ENCODE results near the gene MEMO1. TPM values are rescaled to one million over a fixed set of nuclear protein-coding genes. Genes with fewer than 3 reads are reported as not detected.

Gene MEMO1
- total RNA-seq, 4 donors from 2014 or later, result 12.2 to 42.9 (median 17.5) TPM

DNA sequence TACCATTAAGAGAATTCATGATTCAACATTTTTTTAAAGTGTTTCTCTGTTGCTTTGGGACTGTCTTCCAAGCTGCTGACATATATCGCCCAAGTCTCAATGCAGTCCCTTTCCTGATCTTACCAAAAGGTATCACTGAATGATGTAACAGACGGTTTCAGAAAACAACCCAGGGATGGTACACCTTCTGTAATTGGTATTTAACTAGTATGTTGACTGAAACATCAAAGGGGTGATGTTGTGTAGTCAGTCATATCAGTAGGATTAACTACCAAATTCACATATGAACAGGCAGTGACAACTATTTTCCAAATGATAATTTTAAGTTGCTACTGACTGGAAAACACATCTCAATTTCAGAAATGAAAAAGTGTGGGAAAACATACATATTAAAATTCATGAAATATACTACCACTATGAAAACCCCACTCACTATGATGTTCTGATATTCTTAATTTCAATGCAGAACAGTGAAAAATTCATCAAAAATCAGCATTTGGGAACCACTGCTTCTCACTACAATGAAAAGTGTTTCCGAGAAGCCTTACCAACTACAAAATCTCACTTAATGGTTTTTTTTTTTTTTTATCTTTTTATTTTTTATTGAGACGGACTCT, 59.8 kb downstream of the MEMO1 start:
- no peaks in the 10 kb centered on the region for H3K9me3 ChIP-seq
- no peaks in the 10 kb centered on the region for H3K27me3 ChIP-seq
- 92 to 95% methylated on average over 4 of the region's 4 CpGs for WGBS, 2 donors
- H3K36me3 ChIP-seq, result no peaks in the 10 kb centered on the region
- no peaks in the 10 kb centered on the region for H3K4me1 ChIP-seq
- no peak for DNase-seq (ENCODE audit: low spot score in 2 of 2)
- no peak overlapping the region for H3K4me3 ChIP-seq
- no peak overlapping the region for H3K27ac ChIP-seq
- TF ChIP-seq, protein P1, sequence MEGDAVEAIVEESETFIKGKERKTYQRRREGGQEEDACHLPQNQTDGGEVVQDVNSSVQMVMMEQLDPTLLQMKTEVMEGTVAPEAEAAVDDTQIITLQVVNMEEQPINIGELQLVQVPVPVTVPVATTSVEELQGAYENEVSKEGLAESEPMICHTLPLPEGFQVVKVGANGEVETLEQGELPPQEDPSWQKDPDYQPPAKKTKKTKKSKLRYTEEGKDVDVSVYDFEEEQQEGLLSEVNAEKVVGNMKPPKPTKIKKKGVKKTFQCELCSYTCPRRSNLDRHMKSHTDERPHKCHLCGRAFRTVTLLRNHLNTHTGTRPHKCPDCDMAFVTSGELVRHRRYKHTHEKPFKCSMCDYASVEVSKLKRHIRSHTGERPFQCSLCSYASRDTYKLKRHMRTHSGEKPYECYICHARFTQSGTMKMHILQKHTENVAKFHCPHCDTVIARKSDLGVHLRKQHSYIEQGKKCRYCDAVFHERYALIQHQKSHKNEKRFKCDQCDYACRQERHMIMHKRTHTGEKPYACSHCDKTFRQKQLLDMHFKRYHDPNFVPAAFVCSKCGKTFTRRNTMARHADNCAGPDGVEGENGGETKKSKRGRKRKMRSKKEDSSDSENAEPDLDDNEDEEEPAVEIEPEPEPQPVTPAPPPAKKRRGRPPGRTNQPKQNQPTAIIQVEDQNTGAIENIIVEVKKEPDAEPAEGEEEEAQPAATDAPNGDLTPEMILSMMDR (IDR thresholded peaks at IDR 0.05), result no peak
- TF ChIP-seq EP300 (IDR thresholded peaks at IDR 0.05) (no peak), POLR2A (IDR thresholded peaks at IDR 0.05) (no peak)

DNA sequence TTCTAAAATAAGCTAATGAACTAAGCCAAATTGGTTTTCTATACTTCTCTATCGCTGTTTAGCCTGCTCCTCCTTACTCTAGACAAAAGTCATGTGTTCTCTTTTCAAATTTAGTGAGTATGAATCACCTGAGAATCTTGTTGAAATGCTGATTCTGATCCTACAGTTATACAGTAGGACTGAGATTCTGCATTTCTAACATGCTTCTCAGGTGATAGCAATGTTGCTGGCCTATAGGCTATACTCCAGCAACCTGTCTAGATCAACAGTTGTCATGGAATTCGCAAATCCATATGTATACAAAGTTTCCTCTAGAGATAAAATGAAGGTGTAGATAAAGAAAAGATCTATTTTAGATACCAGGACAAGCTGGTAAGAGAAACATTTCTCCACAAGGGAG, 62.9 kb downstream of the MEMO1 start:
- Histone ChIP-seq H3K4me3 (no peak overlapping the region), H3K27me3 (no peaks in the 10 kb centered on the region), H3K27ac (no peak overlapping the region), H3K4me1 (no peaks in the 10 kb centered on the region), H3K36me3 (peaks cover 0 to 6% (median 0%) of the 10 kb centered on the region in 3 donors), H3K9me3 (no peaks in the 10 kb centered on the region)
- TF ChIP-seq, protein P1 (IDR thresholded peaks at IDR 0.05), result no peak
- no peak for TF ChIP-seq POLR2A (IDR thresholded peaks at IDR 0.05)
- TF ChIP-seq EP300 (IDR thresholded peaks at IDR 0.05), result no peak
- 99 to 100% methylated on average over 2 of the region's 2 CpGs for WGBS, 2 donors
- no peak for DNase-seq (ENCODE audit: low spot score in 2 of 2)

DNA sequence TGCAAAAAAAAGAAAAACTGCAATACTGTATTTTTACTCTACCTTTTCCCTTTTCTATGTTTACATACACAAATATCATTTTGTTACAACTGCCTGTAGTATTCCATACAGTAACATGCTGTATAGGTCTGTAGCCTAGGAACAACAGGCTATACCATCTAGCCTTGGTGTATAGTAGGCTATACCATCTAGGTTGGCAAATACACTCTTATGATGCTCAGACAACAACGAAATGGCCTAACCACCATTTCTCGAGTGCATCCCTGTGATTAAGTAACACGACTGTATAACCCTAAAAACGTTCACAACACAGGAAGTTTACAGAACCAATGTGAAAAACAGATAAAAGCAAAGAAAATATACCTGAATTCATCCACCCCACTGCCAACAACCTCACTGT, 64.0 kb downstream of the MEMO1 start:
- Histone ChIP-seq H3K4me3 (no peak overlapping the region), H3K27me3 (no peaks in the 10 kb centered on the region), H3K36me3 (peaks cover 0 to 13% (median 0%) of the 10 kb centered on the region in 3 donors), H3K27ac (no peak overlapping the region), H3K9me3 (no peaks in the 10 kb centered on the region), H3K4me1 (no peaks in the 10 kb centered on the region)
- TF ChIP-seq POLR2A (IDR thresholded peaks at IDR 0.05) (no peak), EP300 (IDR thresholded peaks at IDR 0.05) (no peak)
- TF ChIP-seq, protein P1 (IDR thresholded peaks at IDR 0.05), result no peak
- 92 to 93% methylated on average over 4 of the region's 4 CpGs for WGBS, 2 donors
- DNase-seq (ENCODE audit: low spot score in 2 of 2), result no peak

DNA sequence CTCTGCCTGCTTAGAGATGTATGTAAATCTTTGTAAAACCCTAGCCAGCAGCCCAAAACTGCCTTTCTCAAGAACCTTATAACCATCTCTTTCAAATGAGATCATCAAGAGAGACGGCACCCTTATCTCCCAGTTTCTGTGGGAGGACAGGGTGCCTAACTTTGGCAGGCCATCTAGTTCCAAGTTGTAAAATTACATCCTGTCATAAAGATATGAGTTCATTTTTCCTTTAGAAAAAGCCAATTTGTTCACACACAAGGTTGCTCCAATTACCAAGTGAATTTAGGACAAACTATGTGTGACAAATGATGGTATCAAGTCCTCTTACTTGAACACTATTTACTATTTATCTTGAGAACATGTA, 65.3 kb downstream of the MEMO1 start:
- Histone ChIP-seq H3K36me3 (peaks cover 0 to 13% (median 0%) of the 10 kb centered on the region in 3 donors), H3K9me3 (no peaks in the 10 kb centered on the region), H3K27me3 (no peaks in the 10 kb centered on the region), H3K4me3 (no peak overlapping the region), H3K27ac (no peak overlapping the region), H3K4me1 (no peaks in the 10 kb centered on the region)
- WGBS, 2 donors, result 64 to 76% methylated on average over 1 of the region's 1 CpG
- DNase-seq (ENCODE audit: low spot score in 2 of 2), result no peak
- TF ChIP-seq, protein P1 (IDR thresholded peaks at IDR 0.05), result no peak
- TF ChIP-seq POLR2A (IDR thresholded peaks at IDR 0.05) (no peak), EP300 (IDR thresholded peaks at IDR 0.05) (no peak)

DNA sequence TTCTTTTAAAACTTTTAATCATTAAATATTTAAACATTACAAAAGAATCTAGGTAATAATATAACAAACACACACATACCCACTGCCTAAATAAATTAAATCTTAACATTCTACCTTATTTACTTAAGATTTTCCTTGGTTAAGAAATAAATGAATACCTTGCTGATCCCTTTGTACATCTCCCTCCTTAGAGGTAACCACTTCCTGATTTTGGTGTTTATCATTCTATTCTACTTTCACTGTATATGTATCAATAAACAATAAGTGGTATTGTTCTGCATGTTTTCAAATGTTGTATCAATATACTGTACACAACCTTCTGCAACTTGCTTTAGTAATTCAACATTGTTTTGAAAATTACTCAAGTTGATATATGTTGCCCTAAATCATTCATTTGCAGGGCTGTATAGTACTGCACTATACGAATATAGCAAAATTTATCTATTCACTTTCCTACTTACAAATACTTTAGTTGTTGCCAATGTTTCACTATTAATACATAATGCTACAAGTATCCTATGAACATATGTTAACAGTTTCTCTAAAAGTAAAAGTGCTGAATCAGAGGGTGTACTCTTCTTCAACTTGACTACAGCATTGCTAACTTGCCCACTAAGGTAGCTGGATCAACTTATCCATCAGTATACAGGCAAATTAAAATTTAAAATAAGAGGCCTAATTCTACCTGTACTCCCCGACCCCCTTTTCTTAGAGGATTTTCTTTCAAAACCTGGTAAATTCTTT, 65.8 kb downstream of the MEMO1 start:
- WGBS, 2 donors, result 84 to 89% methylated on average over 2 of the region's 2 CpGs
- no peak for DNase-seq (ENCODE audit: low spot score in 2 of 2)
- TF ChIP-seq EP300 (IDR thresholded peaks at IDR 0.05) (no peak), POLR2A (IDR thresholded peaks at IDR 0.05) (no peak)
- TF ChIP-seq, protein P1 (IDR thresholded peaks at IDR 0.05), result no peak

More for the DNA sequence above, 65.8 kb downstream of the MEMO1 start:
- Histone ChIP-seq H3K4me1 (no peaks in the 10 kb centered on the region), H3K9me3 (no peaks in the 10 kb centered on the region), H3K36me3 (peaks cover 0 to 13% (median 0%) of the 10 kb centered on the region in 3 donors), H3K27me3 (no peaks in the 10 kb centered on the region), H3K27ac (no peak overlapping the region), H3K4me3 (no peak overlapping the region)
